Body of pancreas (tissue), 4 donors: ENCODE results near the gene DNAH6.

Experiments
- CTCF ChIP-seq, 7 experiments: fragments of 450-650 bp in 4 of 7; fragments of 200-600 bp in 3 of 7; sonication (generic) in 3 of 7; IDR thresholded peaks; one replicate each; pipeline ENCODE4 v1.5.1; 2016 to 2019; ENCODE audit warnings: antibody characterized with exemption in 7 of 7
- POLR2A ChIP-seq, 3 donors: fragments of 450-650 bp; IDR thresholded peaks; one replicate each; pipeline ENCODE4 v1.6.1; 2016; ENCODE audit warnings: antibody characterized with exemption in 3 of 3, mild to moderate bottlenecking in 2 of 3

- TF ChIP-seq POLR2A (IDR thresholded peaks at IDR 0.05), result no peak
- no peak for TF ChIP-seq CTCF (IDR thresholded peaks at IDR 0.05)
Measured at GRCh38 chr2:84732897-84733778, 216.8 kb downstream of the DNAH6 start.
